NCI-H2081 treated with DMSO at 0.1 percent for 48 hours (cell line): ENCODE results near the gene MAT2A.
"Not testable (repeated sequence)": the region's sequence is repeated elsewhere in the genome, so short reads cannot be mapped to it uniquely, and the experiment has no call there.

Source experiments
- DNase-seq: peaks from one replicate; lab custom pipeline; 2025; lab: John Stamatoyannopoulos, UW

The MAT2A gene

DNA sequence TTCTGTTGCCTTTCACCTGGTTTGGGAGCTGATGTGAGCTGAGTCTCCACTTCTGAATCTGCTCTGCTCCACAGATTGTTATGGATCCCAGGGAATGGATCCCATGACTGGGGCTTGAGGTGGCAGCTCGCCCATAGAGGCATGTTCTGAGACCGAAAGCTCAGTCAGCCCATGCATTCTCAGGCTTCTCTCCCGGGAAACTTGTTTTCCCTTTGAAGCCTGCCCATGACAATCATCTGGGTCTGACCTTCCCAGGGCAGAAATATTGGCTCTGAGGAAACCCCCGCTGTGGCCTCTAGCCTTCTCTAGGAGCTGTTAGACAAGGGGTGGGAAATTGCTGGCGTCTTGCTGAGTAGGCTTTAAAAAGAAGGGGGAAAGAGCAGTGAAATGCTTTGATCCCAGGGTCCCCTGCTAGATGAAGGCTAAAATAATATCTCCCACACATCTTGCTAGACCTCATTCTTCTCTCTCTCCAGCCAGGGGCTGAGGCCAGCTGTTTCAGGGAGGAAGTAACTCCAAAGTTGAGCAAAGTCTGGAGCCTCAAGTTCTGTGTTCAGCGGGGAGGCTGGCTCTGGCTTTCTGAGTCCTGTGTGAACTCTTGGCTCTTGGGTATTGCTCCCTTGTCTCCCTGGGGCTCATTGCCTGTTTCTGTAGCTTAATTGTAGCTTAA, 40.4 kb downstream of the MAT2A start:
- no peak for DNase-seq

DNA sequence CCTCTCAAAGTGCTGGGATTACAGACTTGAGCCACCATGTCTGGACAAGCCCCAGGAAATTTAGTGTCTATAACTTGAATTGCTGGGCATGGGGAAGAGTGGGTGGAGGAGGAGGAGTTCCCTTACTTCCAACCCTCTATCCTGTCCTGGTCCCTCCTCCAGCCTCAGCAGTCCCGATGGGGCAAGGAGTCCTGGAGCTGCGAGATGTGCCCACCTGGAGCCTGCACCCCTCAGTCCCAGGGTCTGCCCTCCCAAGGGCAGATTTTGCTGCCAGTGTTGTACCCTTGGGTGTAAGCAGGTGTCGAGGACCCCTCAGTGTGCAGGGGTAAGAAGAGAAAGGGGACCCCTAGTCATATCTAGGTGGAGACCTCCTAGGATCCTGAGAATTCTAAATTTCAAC, 41.2 kb downstream of the MAT2A start:
- DNase-seq, result no peak

DNA sequence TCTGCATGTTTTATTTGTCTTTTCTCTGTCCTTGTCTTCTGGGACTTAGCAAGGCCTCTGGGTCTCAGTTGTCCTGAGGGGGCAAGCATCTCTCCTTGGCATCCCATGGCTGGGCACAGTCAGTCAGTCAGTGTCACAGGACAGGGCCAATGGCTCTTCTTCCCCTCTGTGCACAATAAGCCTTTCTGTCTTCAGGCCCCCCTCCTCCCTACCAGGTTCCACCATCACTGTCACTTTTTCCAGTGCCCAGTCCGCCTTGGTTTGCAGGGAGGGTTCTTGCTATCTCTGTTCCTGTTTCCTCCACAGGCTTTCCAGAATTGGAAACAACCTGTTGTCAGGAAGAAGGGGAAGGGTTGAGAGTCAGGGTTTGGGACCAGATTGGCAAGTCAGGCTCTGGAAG, 43.5 kb downstream of the MAT2A start:
- no peak for DNase-seq

DNA sequence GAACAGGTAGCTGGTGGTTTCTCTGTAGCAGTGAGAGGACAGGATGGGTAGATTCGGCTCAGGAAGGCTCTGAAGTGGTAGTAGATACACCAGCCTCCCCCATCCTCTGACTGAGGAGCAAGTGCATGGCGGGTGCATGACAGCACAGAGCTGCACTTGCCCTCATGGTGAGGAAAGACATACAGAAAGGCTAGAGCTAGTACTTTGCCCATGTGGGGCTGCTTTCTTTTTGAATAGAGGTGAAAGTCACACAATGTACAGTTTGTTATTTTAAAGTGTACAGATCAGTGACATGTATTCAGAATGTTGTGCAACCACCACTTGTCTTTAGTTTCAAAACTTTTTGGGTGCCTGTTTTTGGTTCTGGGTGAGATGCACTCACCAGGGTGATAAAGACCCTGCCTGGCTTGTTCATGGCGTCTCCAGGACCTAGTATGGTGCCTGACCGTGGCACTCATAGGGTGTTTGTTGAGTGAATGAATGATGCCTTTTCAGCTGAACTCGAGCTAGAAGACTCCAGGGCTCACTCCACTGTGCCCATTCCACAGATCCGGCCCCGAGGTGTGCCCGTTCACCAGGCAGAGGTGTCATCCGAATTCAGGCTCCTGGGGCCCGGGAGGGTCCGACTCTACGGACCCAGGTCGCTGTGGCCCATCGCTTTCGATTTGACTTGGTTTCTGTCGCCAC, 44.8 kb downstream of the MAT2A start:
- DNase-seq, result no peak

DNA sequence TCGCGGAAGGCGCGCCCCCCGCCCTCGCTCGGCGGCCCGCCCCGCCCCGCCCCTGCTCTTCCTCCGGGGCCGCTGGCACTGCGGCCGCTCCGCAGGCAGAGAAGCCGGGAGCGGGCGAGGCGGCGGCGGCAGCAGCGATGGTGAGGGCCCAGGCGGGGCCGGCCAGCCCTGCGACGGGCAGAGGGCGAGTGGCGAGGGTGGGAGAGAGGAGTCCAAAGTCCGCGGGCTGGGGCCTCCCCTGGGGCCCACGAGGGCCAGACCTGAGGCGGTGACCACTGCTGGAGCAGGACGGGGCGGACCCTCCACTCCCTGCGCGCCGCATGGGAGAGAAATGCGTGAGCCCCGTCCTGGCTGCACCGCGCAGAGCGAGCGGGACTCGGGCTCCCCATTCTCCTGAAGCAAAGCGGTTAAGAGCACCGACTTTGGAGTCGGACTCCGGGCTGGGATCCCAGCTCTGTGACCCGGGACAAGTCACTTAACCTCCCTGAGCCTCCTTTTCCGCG, 45.4 kb downstream of the MAT2A start, which contains the start of gene VAMP5:
Gene VAMP5 (plus strand): TSS at position 78 of the 503 bp plus-strand sequence. CDS start 60 bp downstream, at position 138.
- DNase-seq, result no peak

DNA sequence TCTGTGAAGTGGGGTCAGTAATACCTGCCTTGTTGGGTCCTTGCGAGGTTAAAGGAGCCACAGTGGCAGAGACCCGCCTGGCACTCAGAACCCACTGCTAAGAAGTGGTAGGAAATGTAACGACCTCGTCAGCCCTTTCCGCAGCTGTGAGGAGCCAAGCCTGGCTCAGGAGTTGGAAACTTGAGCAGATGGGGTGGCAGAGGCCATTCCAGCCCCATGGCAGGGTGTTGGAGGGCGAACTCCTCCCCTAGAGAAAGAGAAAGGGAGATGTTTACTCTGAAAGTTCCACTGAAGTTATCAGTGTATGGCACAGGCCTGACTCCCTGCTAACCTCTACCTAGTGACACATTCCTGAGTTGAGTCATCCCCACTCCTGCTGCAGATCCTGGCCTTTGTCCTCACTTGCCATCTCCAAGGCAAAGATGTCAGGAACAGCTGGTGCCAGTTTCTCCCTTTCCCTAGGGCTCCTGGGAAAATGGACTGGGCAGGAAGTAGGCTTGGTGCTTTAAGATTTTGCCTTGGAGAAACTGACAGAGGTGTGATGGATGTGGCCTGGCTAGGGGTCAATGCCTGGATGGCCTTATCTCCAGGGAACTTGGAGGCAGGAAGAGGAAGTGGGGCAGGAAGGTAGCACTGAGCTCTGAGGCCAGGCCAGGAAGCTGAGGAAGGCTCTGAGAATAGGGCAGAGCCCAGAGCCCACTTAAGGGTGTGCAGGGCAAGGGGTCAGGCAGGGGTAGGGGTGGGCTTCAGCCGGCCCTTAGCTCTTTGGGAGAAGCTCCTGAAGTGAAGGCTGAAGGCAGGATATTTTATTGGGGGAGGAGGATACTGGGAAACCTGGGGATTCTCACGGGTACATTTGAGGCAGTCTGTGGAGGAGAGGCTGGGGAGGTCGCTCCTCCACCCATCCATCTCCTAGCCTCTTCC, 46.2 kb downstream of the MAT2A start:
- no peak for DNase-seq

DNA sequence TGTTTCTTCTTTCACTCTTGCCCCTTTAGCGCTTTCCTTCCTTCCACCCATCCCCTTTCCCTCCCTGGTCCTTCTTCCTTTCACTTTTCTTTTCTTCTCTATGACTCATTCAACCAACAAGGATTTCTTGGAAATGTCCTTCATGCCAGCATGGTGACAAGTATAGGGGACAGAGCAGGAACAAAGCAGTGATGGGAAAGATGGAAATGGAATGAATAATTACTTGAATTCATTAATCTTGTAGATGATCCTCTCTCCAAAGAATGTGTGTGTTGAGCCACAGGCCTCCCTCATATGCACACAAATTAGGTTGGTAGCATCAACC, 46.8 kb downstream of the MAT2A start:
- DNase-seq, result no peak

DNA sequence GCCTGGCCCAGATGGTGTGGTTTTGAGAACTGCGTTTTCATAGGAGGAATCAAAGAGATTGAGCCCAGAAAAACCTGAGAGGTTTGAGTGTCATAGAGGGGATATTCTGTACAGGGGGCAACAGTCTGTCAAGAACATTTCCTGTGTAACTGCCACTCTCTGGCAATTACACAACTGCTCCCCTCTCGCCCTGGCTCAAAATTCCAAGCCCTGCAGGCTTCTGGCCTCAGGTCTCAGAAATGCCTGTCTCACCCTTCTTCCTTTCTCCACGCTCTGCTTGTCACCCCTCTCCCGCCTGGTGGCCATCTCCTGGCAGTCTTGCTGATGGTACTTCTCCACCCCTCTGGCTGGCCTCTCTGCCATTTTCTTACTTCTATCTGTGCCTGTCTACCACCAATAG, 49.3 kb downstream of the MAT2A start:
- DNase-seq, result no peak

DNA sequence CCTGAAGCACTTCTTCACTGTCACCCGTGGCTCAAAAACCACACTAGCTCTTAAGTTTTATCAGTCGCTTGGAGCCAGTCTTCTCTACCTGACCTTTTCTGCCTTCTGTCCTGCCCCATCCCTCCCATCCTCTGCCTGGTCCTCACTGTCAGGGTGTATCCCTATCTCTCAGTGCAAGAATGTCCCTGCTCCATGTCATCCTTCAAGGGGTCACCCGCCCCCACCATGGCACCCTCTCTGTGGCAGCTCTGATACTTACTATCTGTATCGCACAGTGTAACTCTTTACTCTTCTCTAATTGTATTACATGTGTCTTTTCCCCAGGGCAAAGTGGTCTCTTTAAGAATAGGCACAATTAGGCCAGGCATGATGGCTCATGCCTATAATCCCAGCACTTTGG, 49.7 kb downstream of the MAT2A start:
- no peak for DNase-seq

DNA sequence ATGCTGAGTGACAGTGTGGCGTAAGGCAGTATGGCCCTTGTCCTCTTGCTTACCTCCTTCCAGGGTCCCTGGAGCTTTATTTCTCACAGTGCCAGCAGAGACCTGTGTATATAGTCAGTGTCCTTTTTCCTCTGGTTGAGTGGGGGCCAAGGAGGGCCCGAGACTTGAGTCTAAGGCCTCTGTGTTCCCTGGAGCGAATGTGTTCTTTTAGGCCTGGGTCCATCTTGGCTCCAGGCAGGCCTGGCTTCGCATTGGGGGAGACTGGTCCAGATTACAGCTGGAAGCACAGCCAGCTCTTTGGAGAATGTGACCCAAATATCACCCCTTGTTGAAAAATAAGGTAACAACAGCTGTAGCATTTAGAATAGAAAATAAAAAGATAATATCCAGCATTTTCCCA, 50.2 kb downstream of the MAT2A start:
- no peak for DNase-seq

DNA sequence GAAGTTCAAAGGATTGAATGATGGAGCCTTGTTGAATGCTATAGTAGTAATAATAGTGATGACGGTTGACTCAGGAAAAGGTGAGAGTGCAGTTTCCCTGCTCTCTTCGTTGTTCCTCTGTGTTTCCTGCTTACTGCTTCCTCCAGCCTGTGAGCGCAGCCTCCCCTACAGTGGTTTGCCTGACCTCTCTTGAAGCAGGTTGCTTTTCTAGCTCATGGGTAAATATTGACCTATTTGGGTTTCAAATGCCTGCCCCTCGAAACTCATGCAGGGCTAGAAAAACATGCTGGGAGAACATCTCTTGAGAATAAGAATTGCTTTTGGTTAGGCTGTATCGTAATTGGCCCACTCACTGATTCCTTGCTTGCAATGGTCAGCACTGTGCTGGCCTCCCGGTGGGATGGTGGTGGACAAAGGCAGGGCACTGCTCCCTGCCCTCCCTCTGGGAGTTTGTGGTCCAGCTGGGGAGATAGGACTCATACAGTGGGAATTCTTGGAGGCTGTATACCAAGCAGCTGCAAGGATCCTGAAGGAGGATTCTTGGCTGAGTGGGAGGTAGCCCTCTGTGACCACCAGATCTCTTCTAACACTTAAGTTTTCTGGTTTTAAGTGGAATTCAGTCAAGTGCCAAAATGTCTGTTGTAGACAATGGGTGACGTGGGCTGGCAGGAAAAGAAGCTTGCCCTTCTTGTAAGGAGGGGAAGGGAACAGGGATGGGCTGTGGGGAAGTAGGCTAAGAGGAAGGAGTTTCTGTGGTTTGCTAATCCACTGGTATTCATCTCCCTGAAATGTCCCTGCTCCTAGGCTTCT, 51.2 kb downstream of the MAT2A start:
- DNase-seq, result no peak

DNA sequence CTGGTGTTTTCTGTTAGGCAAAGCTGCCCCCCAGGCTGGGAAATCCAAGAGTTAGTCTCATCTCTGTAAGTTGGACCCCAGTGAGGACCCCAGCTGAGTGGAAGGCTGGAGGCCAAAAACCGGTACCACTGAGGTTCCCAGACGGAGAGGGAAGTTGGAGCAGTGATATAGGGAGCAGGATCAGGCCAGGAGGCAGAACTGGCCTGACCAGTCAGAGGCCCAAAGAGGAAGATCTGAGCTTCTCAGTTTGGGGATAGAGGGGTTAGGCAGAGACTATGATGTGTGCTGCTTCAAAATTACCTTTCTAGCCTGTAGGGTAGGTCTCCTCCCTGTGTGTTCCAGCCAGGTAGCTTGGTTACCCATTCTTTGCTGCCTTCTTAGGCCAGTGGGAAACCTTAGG, 52.0 kb downstream of the MAT2A start:
- no peak for DNase-seq

DNA sequence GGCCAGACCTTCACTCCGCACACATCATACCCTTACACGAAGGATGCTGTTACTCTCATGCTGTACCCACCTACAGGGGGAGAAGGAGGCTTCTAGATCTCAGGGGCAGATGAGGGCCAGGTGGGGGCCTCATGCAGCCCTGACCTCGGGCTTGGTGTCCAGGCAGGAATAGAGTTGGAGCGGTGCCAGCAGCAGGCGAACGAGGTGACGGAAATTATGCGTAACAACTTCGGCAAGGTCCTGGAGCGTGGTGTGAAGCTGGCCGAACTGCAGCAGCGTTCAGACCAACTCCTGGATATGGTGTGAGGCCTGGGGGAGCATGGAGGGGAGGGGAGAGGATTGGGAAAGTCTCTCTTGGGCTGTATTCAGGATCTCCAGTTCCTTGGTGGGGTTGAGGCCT, 52.6 kb downstream of the MAT2A start:
- no peak for DNase-seq

DNA sequence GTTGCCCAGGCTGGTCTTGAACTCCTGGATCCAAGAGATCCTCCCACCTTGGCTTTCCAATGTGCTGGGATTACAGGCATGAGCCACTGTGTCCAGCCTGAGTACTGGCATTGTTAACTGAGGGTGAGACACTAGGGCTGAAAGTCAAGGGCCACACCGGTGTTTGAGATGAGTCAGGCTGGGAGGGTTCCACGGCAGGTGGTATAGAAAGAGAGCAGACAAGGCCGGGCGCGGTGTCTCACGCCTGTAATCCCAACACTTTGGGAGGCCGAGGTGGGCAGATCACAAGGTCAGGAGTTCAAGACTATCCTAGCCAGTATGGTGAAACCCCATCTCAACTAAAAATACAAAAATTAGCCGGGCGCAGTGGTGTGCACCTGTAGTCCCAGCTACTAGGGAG, 53.3 kb downstream of the MAT2A start:
- DNase-seq, result not testable (repeated sequence)

DNA sequence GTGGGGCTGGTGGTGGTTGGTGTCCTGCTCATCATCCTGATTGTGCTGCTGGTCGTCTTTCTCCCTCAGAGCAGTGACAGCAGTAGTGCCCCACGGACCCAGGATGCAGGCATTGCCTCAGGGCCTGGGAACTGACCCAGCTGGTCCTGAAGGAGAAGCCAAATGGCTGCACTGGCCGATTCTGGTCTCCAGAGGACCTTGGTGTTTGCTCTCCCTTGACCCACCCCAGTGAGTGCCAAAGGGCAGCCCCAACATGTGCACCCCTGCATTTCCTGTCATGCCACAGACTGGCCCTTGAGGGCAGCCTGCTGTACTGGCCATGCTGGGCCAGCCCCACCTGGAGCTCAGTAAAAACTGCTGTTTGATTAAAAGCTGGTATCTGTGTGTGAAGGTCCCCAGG, 54.1 kb downstream of the MAT2A start:
- DNase-seq, result no peak
